Measurements from ENCODE around the gene SVIL.

The SVIL gene

GRCh38 chr10:29671228-29671780 lies 36.5 kb upstream of the SVIL start:
- no peak for DNase-seq (ENCODE audit: insufficient read length, low spot score)
- no peak for FAIRE-seq

GRCh38 chr10:29670761-29671160 lies 36.0 kb upstream of the SVIL start:
- DNase-seq (ENCODE audit: insufficient read length, low spot score) (no peak), FAIRE-seq (no peak)
- TF ChIP-seq CTCF (IDR thresholded peaks at IDR 0.05; ENCODE audit: insufficient read depth, missing control alignments) = no peak

More at GRCh38 chr10:29671228-29671780, 36.5 kb upstream of the SVIL start:
- TF ChIP-seq CTCF (IDR thresholded peaks at IDR 0.05; ENCODE audit: insufficient read depth, missing control alignments) = no peak

GRCh38 chr10:29669149-29669548 lies 34.4 kb upstream of the SVIL start:
- DNase-seq (ENCODE audit: insufficient read length, low spot score) (no peak), FAIRE-seq (no peak)
- TF ChIP-seq CTCF (IDR thresholded peaks at IDR 0.05; ENCODE audit: insufficient read depth, missing control alignments) = no peak

GRCh38 chr10:29668628-29669027 lies 33.9 kb upstream of the SVIL start:
- TF ChIP-seq CTCF (IDR thresholded peaks at IDR 0.05; ENCODE audit: insufficient read depth, missing control alignments) = no peak
- FAIRE-seq (no peak), DNase-seq (ENCODE audit: insufficient read length, low spot score) (no peak)

GRCh38 chr10:29667191-29667590 lies 32.4 kb upstream of the SVIL start:
- FAIRE-seq = no peak
- no peak for TF ChIP-seq CTCF (IDR thresholded peaks at IDR 0.05; ENCODE audit: insufficient read depth, missing control alignments)

GRCh38 chr10:29666201-29666600 lies 31.4 kb upstream of the SVIL start:
- no peak for FAIRE-seq
- no peak for TF ChIP-seq CTCF (IDR thresholded peaks at IDR 0.05; ENCODE audit: insufficient read depth, missing control alignments)
- DNase-seq (ENCODE audit: insufficient read length, low spot score) = no peak

More at GRCh38 chr10:29667191-29667590, 32.4 kb upstream of the SVIL start:
- DNase-seq (ENCODE audit: insufficient read length, low spot score) = no peak

- no peak for FAIRE-seq
- no peak for TF ChIP-seq CTCF (IDR thresholded peaks at IDR 0.05; ENCODE audit: insufficient read depth, missing control alignments)
- DNase-seq (ENCODE audit: insufficient read length, low spot score) = no peak
These were observed 28.9 kb upstream of the SVIL start for GRCh38 chr10:29663718-29664117.

All from D721Med (cell line).